Endothelial cell (in vitro differentiated cells): ENCODE data around the gene TMPRSS5. TPM values are rescaled to one million over a fixed set of nuclear protein-coding genes. Genes with fewer than 3 reads are reported as not detected.

Experiments used
- DNase-seq: peaks from one replicate; pipeline ENCODE4 v3.0.0; 2021; ENCODE audit warnings: low spot score
- H3K27ac Mint-ChIP-seq: one replicate; pipeline ENCODE4 v1.8.0; 2021; ENCODE audit warnings: mixed read lengths, inconsistent platforms; ENCODE audit not compliant: unreplicated experiment
- H3K27me3 Mint-ChIP-seq: one replicate; pipeline ENCODE4 v1.8.0; 2021; ENCODE audit warnings: mild to moderate bottlenecking, moderate library complexity, mixed read lengths, inconsistent platforms; ENCODE audit not compliant: unreplicated experiment
- H3K36me3 Mint-ChIP-seq: one replicate; pipeline ENCODE4 v1.8.0; 2021; ENCODE audit warnings: mild to moderate bottlenecking, low read depth, mixed read lengths, inconsistent platforms; ENCODE audit not compliant: unreplicated experiment
- H3K4me1 Mint-ChIP-seq: one replicate; pipeline ENCODE4 v1.8.0; 2021; ENCODE audit warnings: mild to moderate bottlenecking, mixed read lengths, inconsistent platforms; ENCODE audit not compliant: unreplicated experiment
- H3K4me3 Mint-ChIP-seq: one replicate; pipeline ENCODE4 v1.8.0; 2021; ENCODE audit warnings: mild to moderate bottlenecking, mixed read lengths, inconsistent platforms; ENCODE audit not compliant: unreplicated experiment
- H3K9me3 Mint-ChIP-seq: one replicate; pipeline ENCODE4 v1.8.0; 2021; ENCODE audit warnings: mixed read lengths, inconsistent platforms; ENCODE audit not compliant: unreplicated experiment
- total RNA-seq: library from RNA; stranded (reverse); fragmentation: NEBNext Ultra II Directional; extraction: Animal tissue kit (Norgen Biotek cat#: 25700); gene quantifications from one replicate; pipeline ENCODE4 v1.2.1, GENCODE V29; 2021; ENCODE audit not compliant: unreplicated experiment
- TF ChIP-seq, protein P1 (sequence below): fragments of 200-600 bp; sonication (generic); IDR thresholded peaks from one replicate; pipeline ENCODE4 v1.5.0; 2021; ENCODE audit warnings: antibody characterized with exemption; ENCODE audit not compliant: unreplicated experiment

TMPRSS5 gene
- total RNA-seq, 1 donor from 2014 or later = 2.7 TPM

- H3K27me3 Mint-ChIP-seq = peaks cover 9% of the 10 kb centered on the region
These were observed 62.4 kb downstream of the TMPRSS5 start for GRCh38 chr11:113643701-113644100.

GRCh38 chr11:113643006-113643585 is 63.0 kb downstream of the TMPRSS5 start:
- H3K9me3 Mint-ChIP-seq = no peaks in the 10 kb centered on the region
- TF ChIP-seq, protein P1, sequence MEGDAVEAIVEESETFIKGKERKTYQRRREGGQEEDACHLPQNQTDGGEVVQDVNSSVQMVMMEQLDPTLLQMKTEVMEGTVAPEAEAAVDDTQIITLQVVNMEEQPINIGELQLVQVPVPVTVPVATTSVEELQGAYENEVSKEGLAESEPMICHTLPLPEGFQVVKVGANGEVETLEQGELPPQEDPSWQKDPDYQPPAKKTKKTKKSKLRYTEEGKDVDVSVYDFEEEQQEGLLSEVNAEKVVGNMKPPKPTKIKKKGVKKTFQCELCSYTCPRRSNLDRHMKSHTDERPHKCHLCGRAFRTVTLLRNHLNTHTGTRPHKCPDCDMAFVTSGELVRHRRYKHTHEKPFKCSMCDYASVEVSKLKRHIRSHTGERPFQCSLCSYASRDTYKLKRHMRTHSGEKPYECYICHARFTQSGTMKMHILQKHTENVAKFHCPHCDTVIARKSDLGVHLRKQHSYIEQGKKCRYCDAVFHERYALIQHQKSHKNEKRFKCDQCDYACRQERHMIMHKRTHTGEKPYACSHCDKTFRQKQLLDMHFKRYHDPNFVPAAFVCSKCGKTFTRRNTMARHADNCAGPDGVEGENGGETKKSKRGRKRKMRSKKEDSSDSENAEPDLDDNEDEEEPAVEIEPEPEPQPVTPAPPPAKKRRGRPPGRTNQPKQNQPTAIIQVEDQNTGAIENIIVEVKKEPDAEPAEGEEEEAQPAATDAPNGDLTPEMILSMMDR = no peak
- H3K36me3 Mint-ChIP-seq = peaks cover 4% of the 10 kb centered on the region
- no peak overlapping the region for H3K4me3 Mint-ChIP-seq
- H3K27me3 Mint-ChIP-seq = peaks cover 8% of the 10 kb centered on the region
- H3K4me1 Mint-ChIP-seq = no peaks in the 10 kb centered on the region
- DNase-seq = no peak
- no peak overlapping the region for H3K27ac Mint-ChIP-seq

More at GRCh38 chr11:113643701-113644100, 62.4 kb downstream of the TMPRSS5 start:
- no peak for DNase-seq
- no peak overlapping the region for H3K27ac Mint-ChIP-seq
- H3K4me3 Mint-ChIP-seq = no peak overlapping the region
- H3K36me3 Mint-ChIP-seq = peaks cover 6% of the 10 kb centered on the region
- no peaks in the 10 kb centered on the region for H3K9me3 Mint-ChIP-seq
- TF ChIP-seq, protein P1 = no peak
- no peaks in the 10 kb centered on the region for H3K4me1 Mint-ChIP-seq

DNA sequence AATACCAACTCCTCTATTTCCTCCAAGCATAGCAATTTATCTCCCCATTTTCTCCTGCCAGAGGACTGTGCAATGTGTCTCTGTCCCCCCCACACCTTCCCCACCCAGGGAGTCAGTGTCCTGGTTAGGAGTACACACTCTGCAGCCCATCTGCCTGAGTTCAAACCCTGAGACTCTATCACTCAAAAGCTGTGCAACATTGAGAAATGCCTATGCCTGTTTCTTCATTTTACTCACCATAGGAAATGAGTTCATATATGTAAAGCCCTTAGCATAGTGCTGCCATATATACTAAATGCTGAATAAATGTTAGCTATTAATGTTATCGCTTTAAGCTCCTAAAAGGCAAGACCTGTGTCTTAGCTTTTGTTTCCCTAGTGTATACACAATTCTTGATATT is 64.0 kb downstream of the TMPRSS5 start:
- no peak for DNase-seq
- H3K4me1 Mint-ChIP-seq = no peaks in the 10 kb centered on the region
- no peaks in the 10 kb centered on the region for H3K36me3 Mint-ChIP-seq
- H3K9me3 Mint-ChIP-seq = no peaks in the 10 kb centered on the region
- TF ChIP-seq, protein P1 = no peak
- H3K27ac Mint-ChIP-seq = no peak overlapping the region
- no peak overlapping the region for H3K4me3 Mint-ChIP-seq
- peaks cover 7% of the 10 kb centered on the region for H3K27me3 Mint-ChIP-seq

DNA sequence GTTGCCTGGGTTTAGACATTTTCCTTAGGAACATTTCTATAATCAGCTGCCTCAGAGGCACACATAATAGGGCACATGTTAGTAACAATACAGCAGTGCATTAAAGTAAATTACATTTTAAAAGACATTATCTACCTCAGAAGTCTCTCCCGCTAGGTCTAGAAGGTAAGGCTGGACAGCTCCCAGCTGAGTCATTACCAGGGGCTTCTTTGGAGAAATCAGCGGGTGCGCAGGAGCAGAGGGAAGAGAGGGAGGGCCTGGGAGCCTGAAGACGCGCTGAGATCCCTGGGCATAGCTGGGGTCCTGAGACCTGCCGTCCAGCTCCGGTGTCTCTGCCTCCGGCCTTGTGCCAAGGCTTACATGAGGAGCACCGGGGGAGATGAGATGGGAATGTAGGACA is 67.7 kb downstream of the TMPRSS5 start:
- H3K9me3 Mint-ChIP-seq = no peaks in the 10 kb centered on the region
- H3K27ac Mint-ChIP-seq = no peak overlapping the region
- TF ChIP-seq, protein P1 = no peak
- no peak for DNase-seq
- H3K27me3 Mint-ChIP-seq = peaks cover 7% of the 10 kb centered on the region
- H3K4me3 Mint-ChIP-seq = no peak overlapping the region
- no peaks in the 10 kb centered on the region for H3K36me3 Mint-ChIP-seq
- H3K4me1 Mint-ChIP-seq = no peaks in the 10 kb centered on the region

GRCh38 chr11:113637636-113638035 is 68.5 kb downstream of the TMPRSS5 start:
- no peak overlapping the region for H3K4me3 Mint-ChIP-seq
- H3K9me3 Mint-ChIP-seq = no peaks in the 10 kb centered on the region
- no peak for DNase-seq

More at GRCh38 chr11:113637636-113638035, 68.5 kb downstream of the TMPRSS5 start:
- Mint-ChIP-seq H3K27me3 (peaks cover 4% of the 10 kb centered on the region), H3K4me1 (no peaks in the 10 kb centered on the region), H3K27ac (no peak overlapping the region), H3K36me3 (no peaks in the 10 kb centered on the region)
- TF ChIP-seq, protein P1 = no peak

Other genes starting within 250 kb of the TMPRSS5 start
- gene DRD2, start 230.9 kb downstream of the TMPRSS5 start, total RNA-seq = 1.3 TPM
- gene ZW10, start 67.4 kb upstream of the TMPRSS5 start, total RNA-seq = 25.2 TPM
- not detected for gene CLDN25, start 73.5 kb upstream of the TMPRSS5 start, total RNA-seq
- gene USP28, start 169.3 kb upstream of the TMPRSS5 start, total RNA-seq = 89.8 TPM
- not detected for gene HTR3B, start 198.5 kb upstream of the TMPRSS5 start, total RNA-seq